Common myeloid progenitor, CD34-positive (primary cell): Measurements from ENCODE around the gene TGM2.

Experiments
- CTCF ChIA-PET: fragments of 350-600 bp; sonication (Branson Sonifier 250); formaldehyde crosslinking; loops from one replicate; lab custom pipeline; 2021; ENCODE audit warnings: antibody characterized with exemption; lab: Charles Lee
- POLR2A ChIA-PET: fragments of 350-600 bp; sonication (Branson Sonifier 250); formaldehyde crosslinking; loops from one replicate; lab custom pipeline; 2021; ENCODE audit warnings: antibody characterized with exemption; lab: Charles Lee
- DNase-seq, 3 donors: peaks; one replicate each; pipeline versions ENCODE4 v3.0.0 to v3.0.0-alpha.2; 2013
- H3K27ac ChIP-seq, 2 experiments: 1 replicate in 1 of 2; 2 replicates in 1 of 2; pipeline ENCODE4 v1.7.0; 2013; ENCODE audit warnings: inconsistent platforms in 2 of 2, low read length in 2 of 2, mild to moderate bottlenecking in 2 of 2, low read depth in 1 of 2, moderate library complexity in 1 of 2; ENCODE audit not compliant: severe bottlenecking in 2 of 2, insufficient read depth in 1 of 2, poor library complexity in 1 of 2
- H3K27me3 ChIP-seq, 5 experiments: replicated peaks in 2 of 5; 1 replicate in 3 of 5; 2 replicates in 2 of 5; pipeline versions ENCODE4 v1.6.1 to v1.7.0; 2013; ENCODE audit warnings: low read length in 4 of 5, mild to moderate bottlenecking in 2 of 5, moderate library complexity in 2 of 5, inconsistent platforms in 1 of 5; ENCODE audit not compliant: insufficient read depth in 5 of 5, control insufficient read depth in 4 of 5
- H3K36me3 ChIP-seq, 4 experiments: 1 replicate in 2 of 4; 2 replicates in 2 of 4; pipeline versions ENCODE4 v1.6.1 to v1.7.0; 2013; ENCODE audit warnings: low read length in 3 of 4, control low read depth in 1 of 4, mild to moderate bottlenecking in 1 of 4; ENCODE audit not compliant: control insufficient read depth in 4 of 4, insufficient read depth in 4 of 4
- H3K4me1 ChIP-seq, 4 experiments: 1 replicate in 3 of 4; 2 replicates in 1 of 4; pipeline versions ENCODE4 v1.6.1 to v1.7.1; 2013; ENCODE audit warnings: low read length in 3 of 4, mild to moderate bottlenecking in 3 of 4, control low read depth in 1 of 4, inconsistent platforms in 1 of 4, moderate library complexity in 1 of 4; ENCODE audit not compliant: control insufficient read depth in 4 of 4, insufficient read depth in 4 of 4; ENCODE audit errors: control extremely low read depth in 1 of 4
- H3K4me3 ChIP-seq, 7 experiments: 1 replicate in 4 of 7; 2 replicates in 3 of 7; pipeline versions ENCODE4 v1.5.1 to v1.7.0; 2013; ENCODE audit warnings: mild to moderate bottlenecking in 7 of 7, low read length in 6 of 7, moderate library complexity in 6 of 7, inconsistent platforms in 2 of 7, low read depth in 2 of 7, control low read depth in 1 of 7; ENCODE audit not compliant: insufficient read depth in 4 of 7, control insufficient read depth in 1 of 7; ENCODE audit errors: extremely low read depth in 1 of 7
- H3K9me3 ChIP-seq, 5 experiments: 1 replicate in 4 of 5; 2 replicates in 1 of 5; pipeline versions ENCODE4 v1.6.1 to v1.7.1; 2013; ENCODE audit warnings: low read length in 4 of 5, mild to moderate bottlenecking in 2 of 5, inconsistent platforms in 1 of 5, low read depth in 1 of 5, moderate library complexity in 1 of 5; ENCODE audit not compliant: control insufficient read depth in 4 of 5, insufficient read depth in 2 of 5; ENCODE audit errors: control extremely low read depth in 1 of 5
- WGBS: methylation state at CpG from one replicate; pipeline ENCODE4 v1.1.5; 2013; ENCODE audit not compliant: insufficient coverage; 5-methylcytosine and 5-hydroxymethylcytosine counted together

TGM2 gene

DNA sequence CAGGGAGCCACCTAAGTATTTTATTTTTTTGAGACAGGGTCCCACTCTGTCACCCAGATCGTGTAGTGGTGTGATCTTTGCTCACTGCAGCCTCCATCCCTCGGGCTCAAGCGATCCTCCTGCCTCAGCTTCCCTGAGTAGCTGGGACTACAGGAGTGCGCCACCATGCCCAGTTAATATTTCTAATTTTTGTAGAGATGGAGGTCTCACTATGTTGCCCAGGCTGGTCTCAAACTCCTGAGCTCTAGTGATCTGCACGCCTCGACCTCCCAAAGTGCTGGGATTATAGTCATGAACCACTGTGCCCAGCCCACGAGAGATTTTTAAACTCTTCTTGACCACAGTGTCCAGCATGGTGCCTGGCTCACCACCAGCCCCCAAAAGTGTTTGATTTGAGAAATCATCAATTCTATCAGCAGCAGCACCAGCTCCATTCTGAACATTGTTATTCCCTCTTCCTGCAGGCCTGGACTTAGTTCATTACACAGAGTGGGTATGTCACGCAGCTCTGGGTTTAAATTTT is 2.3 kb upstream of the TGM2 start:
- H3K4me1 ChIP-seq = peaks cover 0 to 27% (median 8%) of the 10 kb centered on the region in 4 experiments
- no peak overlapping the region for H3K4me3 ChIP-seq
- no peaks in the 10 kb centered on the region for H3K36me3 ChIP-seq
- H3K27ac ChIP-seq = no peak overlapping the region
- peaks cover 0 to 22% (median 2%) of the 10 kb centered on the region in 5 experiments for H3K27me3 ChIP-seq
- 98% methylated on average over 6 of the region's 8 CpGs for WGBS
- ChIA-PET POLR2A (no interaction called here), CTCF (interaction anchor here (1.0 to 5.4 kb wide), 7 partner anchors 8 to 126 kb away, joined by 3 to 33 read pairs (median 4); no protein-coding TSS in a partner anchor)
- H3K9me3 ChIP-seq = no peaks in the 10 kb centered on the region
- DNase-seq = no peak

DNA sequence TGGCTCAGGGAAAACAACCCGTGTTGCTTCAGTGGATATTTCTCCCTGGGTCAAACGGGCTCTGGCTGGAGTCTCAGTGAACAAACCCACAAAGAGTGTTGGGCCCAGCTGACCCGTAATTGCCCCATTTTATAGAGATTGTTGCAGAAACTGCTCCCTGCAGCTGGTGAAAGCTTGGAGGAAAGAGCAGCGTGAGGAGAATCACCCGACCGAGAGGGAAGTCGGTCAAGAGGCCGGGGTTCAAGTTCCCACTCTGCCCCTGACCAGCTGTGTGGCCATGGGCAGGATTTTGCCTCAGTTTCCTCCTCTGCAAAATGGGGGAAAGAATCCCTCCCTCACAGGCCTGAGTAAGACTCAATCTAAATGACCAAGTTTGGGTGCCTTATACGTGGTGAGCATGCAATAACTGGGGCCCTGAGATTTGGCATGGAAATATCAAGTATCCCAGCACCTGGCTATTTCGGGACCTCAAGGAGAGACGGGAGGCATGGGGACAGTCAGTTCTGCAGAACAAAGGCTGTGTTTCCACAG is 1.7 kb upstream of the TGM2 start:
- H3K9me3 ChIP-seq = no peaks in the 10 kb centered on the region
- H3K36me3 ChIP-seq = no peaks in the 10 kb centered on the region
- H3K4me3 ChIP-seq = no peak overlapping the region
- peaks cover 0 to 27% (median 8%) of the 10 kb centered on the region in 4 experiments for H3K4me1 ChIP-seq
- DNase-seq = no peak
- 99% methylated on average over 11 of the region's 11 CpGs for WGBS
- POLR2A ChIA-PET = interaction anchor here (0.6 kb wide), 1 partner anchor 353 kb away, joined by 8 read pairs; no protein-coding TSS in a partner anchor
- CTCF ChIA-PET = interaction anchor here (0.8 to 5.4 kb wide), 10 partner anchors 8 to 125 kb away, joined by 3 to 33 read pairs (median 3); no protein-coding TSS in a partner anchor
- H3K27ac ChIP-seq = no peak overlapping the region
- H3K27me3 ChIP-seq = peaks cover 0 to 22% (median 2%) of the 10 kb centered on the region in 5 experiments

DNA sequence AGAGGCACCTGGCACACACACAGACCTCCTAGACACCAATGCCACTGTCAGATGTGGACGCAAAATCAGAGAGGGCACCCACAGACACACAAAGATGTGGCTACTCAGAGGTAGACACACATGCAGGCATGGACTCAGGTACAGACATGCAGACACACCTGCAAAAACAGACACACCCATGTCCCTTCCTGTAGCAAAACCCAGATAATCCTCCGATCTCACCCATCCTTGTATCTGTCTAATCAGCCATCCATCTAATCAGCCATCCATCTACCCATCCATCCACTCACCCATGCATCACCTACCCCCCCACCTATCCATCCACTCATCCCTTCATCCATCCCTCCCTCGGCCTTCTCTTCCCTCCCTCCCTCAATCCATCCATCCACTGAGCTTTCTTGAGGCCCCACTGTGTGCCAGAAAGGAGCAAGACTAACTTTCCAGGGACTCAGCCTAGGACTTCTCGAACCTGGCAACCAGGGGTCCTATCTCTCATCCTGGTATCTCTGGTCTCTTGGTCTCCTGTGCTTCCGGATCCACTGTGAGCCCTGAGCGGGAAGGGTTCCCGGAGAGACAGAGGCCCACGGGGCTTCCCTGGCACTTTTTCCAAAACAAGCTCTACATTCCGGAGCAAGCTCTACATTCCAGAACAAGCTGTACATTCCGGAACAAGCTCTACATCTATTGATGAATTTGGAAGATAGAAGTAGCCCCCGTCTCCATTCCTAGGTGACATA is 1.1 kb upstream of the TGM2 start:
- peaks cover 0 to 22% (median 2%) of the 10 kb centered on the region in 5 experiments for H3K27me3 ChIP-seq
- no peak overlapping the region for H3K27ac ChIP-seq
- H3K36me3 ChIP-seq = no peaks in the 10 kb centered on the region
- H3K4me3 ChIP-seq = no peak overlapping the region
- no peaks in the 10 kb centered on the region for H3K9me3 ChIP-seq
- POLR2A ChIA-PET = interaction anchor here (0.6 kb wide), 1 partner anchor 353 kb away, joined by 8 read pairs; no protein-coding TSS in a partner anchor
- 94% methylated on average over 9 of the region's 11 CpGs for WGBS
- CTCF ChIA-PET = interaction anchor here (0.8 to 5.4 kb wide), 10 partner anchors 9 to 108 kb away, joined by 3 to 33 read pairs (median 3); no protein-coding TSS in a partner anchor
- H3K4me1 ChIP-seq = peaks cover 0 to 27% (median 8%) of the 10 kb centered on the region in 4 experiments
- no peak for DNase-seq

DNA sequence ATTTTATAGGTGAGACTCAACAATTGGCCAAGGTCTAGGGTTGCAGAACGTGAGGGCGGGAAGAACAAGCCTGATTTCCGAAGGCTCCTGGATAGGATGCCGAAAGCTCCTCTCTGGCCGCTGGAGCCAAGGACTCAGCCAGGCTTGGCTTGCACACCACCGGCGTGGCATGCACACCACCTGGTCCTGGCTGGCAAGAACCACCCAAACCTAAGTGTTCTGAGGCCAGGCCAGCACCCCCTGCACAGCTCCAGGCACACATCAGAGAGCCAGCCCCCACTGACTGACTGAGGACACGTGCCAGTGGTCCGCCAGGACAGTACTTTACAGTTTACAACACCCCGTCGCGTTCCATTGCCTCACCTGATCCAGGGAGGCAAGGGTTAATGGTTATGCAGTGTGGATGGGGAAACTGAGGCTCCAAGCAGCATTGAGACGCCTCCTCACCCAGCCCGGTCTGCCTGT is 414 bp downstream of the TGM2 start:
- H3K9me3 ChIP-seq = no peaks in the 10 kb centered on the region
- peaks cover 0 to 22% (median 2%) of the 10 kb centered on the region in 5 experiments for H3K27me3 ChIP-seq
- no peak overlapping the region for H3K27ac ChIP-seq
- H3K36me3 ChIP-seq = no peaks in the 10 kb centered on the region
- CTCF ChIA-PET = interaction anchor here (0.9 to 2.6 kb wide), 6 partner anchors 9 to 106 kb away, joined by 4 to 13 read pairs (median 6); no protein-coding TSS in a partner anchor
- DNase-seq = no peak
- POLR2A ChIA-PET = no interaction called here
- peaks cover 0 to 23% (median 8%) of the 10 kb centered on the region in 4 experiments for H3K4me1 ChIP-seq
- 84% methylated on average over 12 of the region's 14 CpGs for WGBS
- peak overlapping the region in 2 of 7 experiments; percentile 37 to 48 for H3K4me3 ChIP-seq

DNA sequence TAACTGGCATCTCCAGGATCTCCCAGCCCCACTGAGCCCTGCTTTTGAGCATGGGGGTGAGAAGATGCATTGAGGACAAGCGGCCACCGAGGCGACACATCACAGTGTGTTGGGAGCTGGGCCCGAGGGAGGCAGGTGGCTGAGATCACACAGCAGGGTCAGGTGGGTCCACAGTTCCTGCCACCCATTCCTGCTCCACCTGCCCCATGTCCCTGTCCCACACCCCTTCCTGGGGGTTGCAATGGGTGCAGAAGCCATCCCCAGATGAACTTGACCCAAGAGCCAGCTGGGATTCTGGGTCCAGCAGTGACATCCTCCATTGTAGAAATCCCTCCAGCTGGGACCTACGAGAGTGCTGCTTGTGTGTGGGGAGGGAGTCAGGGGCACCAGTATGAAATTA is 1.0 kb downstream of the TGM2 start:
- Histone ChIP-seq H3K4me3 (no peak overlapping the region), H3K27ac (no peak overlapping the region), H3K9me3 (no peaks in the 10 kb centered on the region), H3K27me3 (peaks cover 0 to 22% (median 2%) of the 10 kb centered on the region in 5 experiments), H3K36me3 (no peaks in the 10 kb centered on the region), H3K4me1 (peaks cover 0 to 21% (median 8%) of the 10 kb centered on the region in 4 experiments)
- WGBS = 97% methylated on average over 5 of the region's 5 CpGs
- DNase-seq = no peak
- ChIA-PET POLR2A (interaction anchor here (0.7 kb wide), 1 partner anchor 9 kb away, joined by 5 read pairs; no protein-coding TSS in a partner anchor), CTCF (interaction anchor here (0.9 to 2.6 kb wide), 7 partner anchors 9 to 106 kb away, joined by 3 to 13 read pairs (median 5); no protein-coding TSS in a partner anchor)

DNA sequence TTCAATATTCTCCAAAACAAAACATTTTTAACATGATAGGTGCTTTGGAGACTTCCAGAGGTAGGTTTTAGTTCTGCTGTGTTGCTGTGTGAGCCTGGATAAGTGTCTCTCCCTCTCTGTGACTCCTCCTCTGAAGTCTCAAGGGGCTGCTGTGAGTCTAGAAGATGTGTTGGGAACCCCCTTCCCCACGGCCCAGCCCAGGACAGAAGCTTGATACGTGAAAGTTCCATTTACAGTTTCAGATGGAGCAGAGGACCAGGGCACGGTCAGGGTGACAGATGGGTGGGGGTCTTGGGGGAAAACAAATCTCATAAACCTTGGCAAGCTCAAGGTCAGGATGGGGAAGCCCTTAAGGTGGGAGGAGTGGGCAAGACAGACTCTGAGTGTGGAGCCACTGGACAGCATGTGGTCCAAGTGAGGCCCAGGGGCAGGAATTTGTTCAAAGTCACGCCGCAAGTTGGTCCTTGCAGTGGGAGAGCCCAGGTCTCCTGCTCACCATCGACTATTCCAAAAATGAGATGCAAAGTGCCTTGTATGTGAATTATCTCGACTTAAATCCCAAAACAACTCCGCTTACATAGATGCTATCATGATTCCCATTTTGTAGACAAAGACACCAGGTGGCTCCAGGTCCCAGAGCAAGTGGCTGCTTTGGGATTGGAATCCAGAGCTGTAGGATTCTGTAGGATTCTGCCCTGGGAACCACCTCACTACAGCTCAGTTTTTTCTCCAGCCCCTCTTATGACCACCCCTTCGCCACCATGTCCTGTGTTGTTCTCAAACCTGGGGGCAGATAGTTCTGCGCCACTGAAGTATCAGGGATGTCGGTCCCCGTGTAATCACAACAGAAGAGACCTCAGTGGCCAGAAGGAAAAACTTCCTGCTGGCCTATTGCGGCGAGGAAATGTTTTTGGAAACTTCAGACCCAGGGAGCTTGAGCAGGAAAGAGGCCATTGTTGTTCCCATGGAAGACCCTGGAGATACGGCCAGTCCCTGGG is 1.9 kb downstream of the TGM2 start:
- DNase-seq = no peak
- Histone ChIP-seq H3K27me3 (peaks cover 0 to 22% (median 2%) of the 10 kb centered on the region in 5 experiments), H3K9me3 (no peaks in the 10 kb centered on the region), H3K4me1 (peaks cover 0 to 12% (median 6%) of the 10 kb centered on the region in 4 experiments), H3K36me3 (no peaks in the 10 kb centered on the region), H3K27ac (no peak overlapping the region), H3K4me3 (no peak overlapping the region)
- 82% methylated on average over 12 of the region's 15 CpGs for WGBS
- ChIA-PET CTCF (interaction anchor here (0.9 to 2.6 kb wide), 5 partner anchors 8 to 90 kb away, joined by 3 to 13 read pairs (median 5); no protein-coding TSS in a partner anchor), POLR2A (interaction anchor here (0.7 kb wide), 1 partner anchor 9 kb away, joined by 5 read pairs; no protein-coding TSS in a partner anchor)
